CD4-positive, alpha-beta T cell treated with Interleukin-12 subunit alpha and Interleukin-12 subunit beta, for 1 hour (primary cell): Measurements from ENCODE around the gene NIPSNAP3A.
A peak's percentile ranks its signal among the peaks of the same experiment; 100 is the strongest.
"Not testable (repeated sequence)": the region's sequence is repeated elsewhere in the genome, so short reads cannot be mapped to it uniquely, and the experiment has no call there.

ENCODE experiments used
- DNase-seq: peaks from one replicate; pipeline ENCODE4 v3.0.0-alpha.2; 2020

The NIPSNAP3A gene

GRCh38 chr9:104747565-104748358, at the start of gene NIPSNAP3A:
Gene NIPSNAP3A (plus strand): TSS chr9:104747683. CDS start chr9:104747793, 110 bp downstream.
- peak; percentile 89 for DNase-seq

GRCh38 chr9:104700306-104700705, 47.2 kb upstream of the NIPSNAP3A start:
- DNase-seq = no peak

GRCh38 chr9:104708737-104709136, 38.7 kb upstream of the NIPSNAP3A start:
- not testable (repeated sequence) for DNase-seq

- DNase-seq = no peak
Measured at GRCh38 chr9:104711604-104712003, 35.9 kb upstream of the NIPSNAP3A start.

GRCh38 chr9:104725014-104725413, 22.5 kb upstream of the NIPSNAP3A start:
- no peak for DNase-seq

GRCh38 chr9:104738452-104738851, 9.0 kb upstream of the NIPSNAP3A start:
- no peak for DNase-seq

GRCh38 chr9:104740621-104741020, 6.9 kb upstream of the NIPSNAP3A start:
- DNase-seq = no peak

- DNase-seq = peak; percentile 76
Measured at GRCh38 chr9:104743376-104743985, 4.0 kb upstream of the NIPSNAP3A start.

GRCh38 chr9:104745852-104746251, 1.6 kb upstream of the NIPSNAP3A start:
- no peak for DNase-seq

- no peak for DNase-seq
Measured at GRCh38 chr9:104746285-104746684, 1.2 kb upstream of the NIPSNAP3A start.

GRCh38 chr9:104746798-104747197, 685 bp upstream of the NIPSNAP3A start:
- DNase-seq = no peak

GRCh38 chr9:104747245-104747564, 278 bp upstream of the NIPSNAP3A start:
- no peak for DNase-seq

- DNase-seq = no peak
Measured at GRCh38 chr9:104748359-104749031, 1.0 kb downstream of the NIPSNAP3A start.

- DNase-seq = no peak
Measured at GRCh38 chr9:104750185-104750767, 2.8 kb downstream of the NIPSNAP3A start.

- no peak for DNase-seq
Measured at GRCh38 chr9:104758974-104759373, 11.5 kb downstream of the NIPSNAP3A start.

GRCh38 chr9:104765138-104765537, 17.7 kb downstream of the NIPSNAP3A start:
- DNase-seq = no peak

- DNase-seq = no peak
Measured at GRCh38 chr9:104766025-104766424, 18.5 kb downstream of the NIPSNAP3A start.

GRCh38 chr9:104767507-104767906, 20.0 kb downstream of the NIPSNAP3A start:
- no peak for DNase-seq

- not testable (repeated sequence) for DNase-seq
Measured at GRCh38 chr9:104769029-104769428, 21.5 kb downstream of the NIPSNAP3A start.

GRCh38 chr9:104769655-104770054, 22.2 kb downstream of the NIPSNAP3A start:
- DNase-seq = no peak

- no peak for DNase-seq
Measured at GRCh38 chr9:104772714-104773510, 25.4 kb downstream of the NIPSNAP3A start.

GRCh38 chr9:104774132-104774531, 26.6 kb downstream of the NIPSNAP3A start:
- DNase-seq = no peak
